ELF-1 (cell line): ENCODE results near the gene METTL5.
"Not testable (repeated sequence)": the region's sequence is repeated elsewhere in the genome, so short reads cannot be mapped to it uniquely, and the experiment has no call there.

ENCODE experiments used
- DNase-seq: peaks from one replicate; pipeline ENCODE4 v3.0.0-alpha.2; 2016; ENCODE audit warnings: low read depth, low spot score

The METTL5 gene

DNA sequence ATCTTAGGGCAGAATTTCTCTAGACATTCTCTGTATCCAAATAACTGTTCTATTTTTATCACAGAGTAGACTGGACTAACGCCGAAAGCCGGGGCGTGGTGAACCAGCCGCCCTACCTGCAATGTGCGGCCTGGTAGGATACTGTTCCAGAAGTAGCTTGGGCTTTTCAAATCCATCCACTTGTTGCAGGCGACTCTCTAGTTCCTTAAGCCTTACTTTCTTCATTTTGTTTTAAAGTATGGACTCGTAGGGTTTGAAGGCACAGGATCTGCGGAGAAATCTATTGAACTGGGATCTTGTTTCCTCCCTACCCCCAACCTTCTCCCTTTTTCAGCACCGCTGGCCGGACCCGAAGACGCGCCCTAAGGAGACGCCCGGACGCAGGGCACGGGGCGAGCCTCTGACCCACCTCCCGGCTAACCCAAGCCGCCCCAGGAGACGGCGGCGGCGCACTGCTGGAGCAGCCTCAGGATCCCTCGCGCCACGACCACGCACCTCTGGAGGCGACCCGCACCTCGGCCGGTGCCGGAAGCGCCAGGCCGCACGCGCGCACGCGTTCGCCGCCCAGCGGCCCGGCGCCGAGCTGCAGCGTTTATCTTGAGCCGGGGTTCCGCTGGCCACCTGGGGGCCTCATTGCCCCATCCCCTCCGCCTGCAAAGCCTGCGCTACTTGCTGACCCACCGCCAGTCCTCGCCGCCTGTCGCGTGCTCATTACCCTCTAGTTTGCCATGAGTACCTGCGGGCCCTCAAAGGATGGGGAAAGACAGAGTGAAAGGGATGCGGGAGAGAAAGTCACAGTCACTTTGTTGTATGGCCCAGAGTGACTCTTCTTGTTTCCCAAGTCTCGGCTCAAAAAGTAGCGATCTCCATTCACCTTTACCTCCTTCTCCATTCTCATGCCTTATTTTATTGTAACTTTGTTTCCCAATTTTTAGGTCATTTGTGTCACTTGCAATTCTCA, at the start of gene METTL5:
Gene METTL5, minus strand, starts transcription at position 533 of the 961 bp plus-strand sequence. Its CDS starts 308 bp downstream, at position 225.
- DNase-seq: peak; percentile 94

DNA sequence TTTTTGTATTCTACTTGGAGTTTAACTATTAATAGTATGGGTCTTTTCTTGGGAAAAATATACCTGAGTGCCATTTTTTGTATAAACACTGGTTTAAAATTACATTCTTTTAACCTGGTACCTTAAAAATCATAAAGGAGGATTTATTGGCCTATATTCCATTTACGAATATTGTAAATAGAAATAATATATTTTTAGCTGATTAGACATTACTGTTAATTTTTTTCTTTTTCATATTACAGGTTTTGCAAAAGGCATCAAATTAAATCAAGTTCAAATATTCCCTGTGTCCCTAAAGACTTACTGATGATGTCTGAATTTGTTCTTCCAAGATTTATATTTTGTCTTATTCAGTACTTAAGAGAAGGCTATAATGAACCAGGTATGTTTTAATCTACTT, 47.3 kb upstream of the METTL5 start:
- DNase-seq: no peak

DNA sequence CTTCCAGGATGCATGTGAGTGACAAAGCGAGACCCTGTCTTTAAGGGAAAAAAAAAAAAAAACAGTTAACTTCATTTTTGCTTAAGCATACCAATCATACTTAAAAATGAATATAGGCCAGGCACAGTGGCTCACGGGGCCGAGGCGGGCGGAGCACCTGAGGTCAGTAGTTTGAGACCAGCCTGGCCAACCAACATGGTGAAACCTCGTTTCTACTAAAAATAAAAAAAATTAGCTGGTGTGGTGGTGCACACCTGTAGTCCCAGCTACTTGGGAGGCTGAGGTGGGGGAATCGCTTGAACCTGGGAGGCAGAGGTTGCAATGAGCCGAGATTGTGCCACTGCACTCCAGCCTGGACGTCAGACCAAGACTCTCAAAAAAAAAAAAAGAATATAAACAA, 46.7 kb upstream of the METTL5 start:
- not testable (repeated sequence) for DNase-seq

DNA sequence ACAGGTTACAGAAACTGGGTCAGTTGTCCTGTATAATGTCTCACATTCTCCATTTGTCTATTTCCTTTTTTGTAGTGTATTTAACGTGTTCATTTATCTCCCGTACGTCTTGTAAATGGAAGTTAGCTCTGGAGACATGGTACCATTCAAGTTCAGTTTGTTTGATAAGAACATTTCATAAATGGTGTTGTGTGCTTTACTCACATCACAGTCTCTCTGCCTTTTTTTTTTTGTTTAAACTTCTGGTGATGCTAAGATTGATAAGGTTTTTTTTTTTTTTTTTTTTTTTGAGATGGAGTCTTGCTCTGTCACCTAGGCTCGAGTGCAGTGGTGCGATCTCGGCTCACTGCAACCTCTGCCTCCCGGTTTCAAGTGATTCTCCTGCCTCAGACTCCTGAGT, 44.2 kb upstream of the METTL5 start:
- no peak for DNase-seq

DNA sequence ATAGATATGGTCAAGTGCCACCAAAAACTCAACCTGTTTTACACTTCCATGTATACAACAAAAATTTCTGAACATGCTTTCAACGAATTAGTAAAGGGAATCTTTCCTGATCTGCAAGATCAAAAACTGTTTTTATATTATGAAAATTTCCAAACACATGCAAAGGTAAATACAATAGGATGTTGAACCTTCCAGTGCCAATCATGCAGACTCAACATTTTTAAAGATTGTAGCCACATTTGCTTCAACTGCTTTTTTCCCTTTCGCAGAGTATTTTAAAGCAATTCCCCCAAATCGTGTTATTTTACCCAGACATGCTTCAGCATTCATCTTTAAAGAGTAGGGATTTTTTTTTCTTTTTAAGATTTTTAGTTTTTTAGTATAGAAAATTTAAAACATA, 42.9 kb upstream of the METTL5 start:
- DNase-seq: no peak

DNA sequence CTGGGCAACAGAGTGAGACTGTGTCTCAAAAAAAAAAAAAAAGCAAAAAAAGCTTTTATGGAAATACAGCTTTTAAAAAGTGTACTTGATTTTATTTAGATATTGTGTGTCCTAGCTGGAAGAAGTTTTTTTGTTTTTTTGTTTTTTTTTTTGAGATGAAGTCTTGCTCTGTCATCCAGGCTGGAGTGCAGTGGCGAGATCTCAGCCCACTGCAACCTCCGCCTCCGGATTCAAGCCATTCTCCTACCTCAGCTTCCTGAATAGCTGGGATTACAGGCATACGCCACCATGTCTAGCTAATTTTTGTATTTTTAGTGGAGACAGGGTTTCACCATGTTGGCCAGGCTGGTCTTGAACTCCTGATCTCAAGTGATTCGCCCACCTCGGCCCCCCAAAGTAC, 41.5 kb upstream of the METTL5 start:
- not testable (repeated sequence) for DNase-seq

DNA sequence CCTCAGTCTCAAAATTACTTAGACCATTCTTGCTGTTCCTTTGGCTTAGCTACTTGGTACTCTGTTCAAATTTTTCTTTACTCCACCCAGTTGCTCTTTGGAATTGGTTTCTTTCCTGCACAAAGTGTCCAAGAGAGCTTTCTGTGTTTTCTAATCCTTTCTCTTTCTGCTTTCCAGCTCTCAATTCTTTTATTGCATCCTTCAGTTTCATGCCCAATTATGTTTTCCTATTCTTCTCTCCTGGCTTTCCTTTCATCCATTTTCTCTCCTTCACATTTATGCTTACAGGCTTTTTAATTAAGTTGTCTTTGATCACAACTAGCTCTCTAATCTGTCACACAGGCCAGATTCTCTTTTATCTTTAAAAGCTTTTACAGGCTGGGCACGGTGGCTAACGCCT, 40.8 kb upstream of the METTL5 start:
- no peak for DNase-seq

DNA sequence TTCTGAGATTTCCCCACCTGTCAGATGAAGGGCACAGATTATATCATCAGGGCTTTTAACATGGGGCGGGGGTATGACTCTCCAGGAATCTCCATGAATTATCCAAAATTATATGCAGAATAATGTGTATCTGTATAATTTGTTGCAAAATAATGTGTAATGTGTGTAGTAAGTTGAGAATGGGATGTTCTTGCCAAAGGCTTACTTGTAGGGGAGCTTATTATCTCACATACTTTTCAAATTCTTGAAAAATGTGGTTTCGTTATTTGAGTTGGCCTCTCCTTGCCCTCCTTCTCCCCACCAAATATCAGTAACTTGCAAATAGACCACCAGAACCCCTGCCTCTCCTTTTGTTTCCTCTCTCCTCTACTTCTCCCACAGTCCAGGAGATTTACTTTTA, 38.1 kb upstream of the METTL5 start:
- DNase-seq: no peak

DNA sequence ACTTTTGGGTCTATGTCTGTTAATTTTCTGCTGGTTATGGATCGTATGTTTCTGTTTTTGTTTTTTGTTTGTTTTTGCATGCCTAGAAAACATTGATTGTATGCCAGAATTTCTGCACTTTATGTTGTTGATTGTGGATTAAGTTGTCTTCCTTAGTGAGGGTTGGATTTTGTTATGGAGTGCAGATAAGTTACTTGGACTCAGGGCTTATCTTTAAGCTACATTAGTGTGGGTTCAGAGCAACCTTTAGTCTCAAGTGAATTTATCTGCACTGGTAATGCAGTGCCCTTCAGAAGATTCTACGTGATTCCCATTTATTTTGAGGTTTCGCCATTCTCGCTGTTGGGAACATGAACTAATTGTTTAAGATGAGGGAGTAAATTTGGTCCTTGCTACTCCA, 35.4 kb upstream of the METTL5 start:
- no peak for DNase-seq

DNA sequence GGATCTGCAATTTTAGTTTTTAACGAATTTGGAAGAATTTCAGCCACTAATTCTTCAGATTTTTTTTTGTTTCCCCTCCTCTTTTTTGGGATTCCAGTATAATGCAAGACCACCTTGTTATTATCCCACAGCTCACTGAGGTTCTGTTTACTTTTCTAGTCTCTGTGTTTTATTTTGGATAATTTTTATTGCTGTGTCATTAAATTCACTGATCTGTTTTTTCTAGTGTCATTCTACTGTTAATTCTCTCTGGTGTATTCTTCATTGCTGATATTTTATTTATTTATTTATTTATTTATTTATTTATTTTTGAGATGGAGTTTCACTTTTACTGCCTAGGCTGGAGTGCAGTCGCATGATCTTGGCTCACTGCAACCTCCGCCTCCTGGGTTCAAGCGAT, 34.7 kb upstream of the METTL5 start:
- no peak for DNase-seq

DNA sequence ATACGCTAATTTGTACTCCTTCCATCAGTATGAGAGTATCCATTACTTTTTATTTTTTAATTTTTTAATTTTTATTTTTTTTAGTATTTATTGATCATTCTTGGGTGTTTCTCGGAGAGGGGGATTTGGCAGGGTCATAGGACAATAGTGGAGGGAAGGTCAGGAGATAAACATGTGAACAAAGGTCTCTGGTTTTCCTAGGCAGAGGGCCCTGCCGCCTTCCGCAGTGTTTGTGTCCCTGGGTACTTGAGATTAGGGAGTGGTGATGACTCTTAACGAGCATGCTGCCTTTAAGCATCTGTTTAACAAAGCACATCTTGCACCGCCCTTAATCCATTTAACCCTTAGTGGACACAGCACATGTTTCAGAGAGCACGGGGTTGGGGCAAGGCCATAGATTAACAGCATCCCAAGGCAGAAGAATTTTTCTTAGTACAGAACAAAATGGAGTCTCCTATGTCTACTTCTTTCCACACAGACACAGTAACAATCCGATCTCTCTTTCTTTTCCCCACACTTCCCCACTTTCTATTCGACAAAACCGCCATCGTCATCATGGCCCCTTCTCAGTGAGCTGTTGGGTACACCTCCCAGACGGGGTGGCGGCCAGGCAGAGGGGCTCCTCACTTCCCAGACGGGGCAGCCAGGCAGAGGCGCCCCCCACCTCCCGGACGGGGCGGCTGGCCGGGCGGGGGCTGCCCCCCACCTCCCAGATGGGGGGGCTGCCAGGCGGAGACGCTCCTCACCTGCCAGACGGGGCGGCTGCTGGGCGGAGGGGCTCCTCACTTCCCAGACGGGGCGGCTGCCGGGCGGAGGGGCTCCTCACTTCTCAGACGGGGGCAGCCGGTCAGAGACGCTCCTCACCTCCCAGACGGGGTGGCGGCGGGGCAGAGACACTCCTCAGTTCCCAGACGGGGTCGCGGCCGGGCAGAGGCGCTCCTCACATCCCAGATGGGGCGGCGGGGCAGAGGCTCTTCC, 30.9 kb upstream of the METTL5 start:
- not testable (repeated sequence) for DNase-seq

DNA sequence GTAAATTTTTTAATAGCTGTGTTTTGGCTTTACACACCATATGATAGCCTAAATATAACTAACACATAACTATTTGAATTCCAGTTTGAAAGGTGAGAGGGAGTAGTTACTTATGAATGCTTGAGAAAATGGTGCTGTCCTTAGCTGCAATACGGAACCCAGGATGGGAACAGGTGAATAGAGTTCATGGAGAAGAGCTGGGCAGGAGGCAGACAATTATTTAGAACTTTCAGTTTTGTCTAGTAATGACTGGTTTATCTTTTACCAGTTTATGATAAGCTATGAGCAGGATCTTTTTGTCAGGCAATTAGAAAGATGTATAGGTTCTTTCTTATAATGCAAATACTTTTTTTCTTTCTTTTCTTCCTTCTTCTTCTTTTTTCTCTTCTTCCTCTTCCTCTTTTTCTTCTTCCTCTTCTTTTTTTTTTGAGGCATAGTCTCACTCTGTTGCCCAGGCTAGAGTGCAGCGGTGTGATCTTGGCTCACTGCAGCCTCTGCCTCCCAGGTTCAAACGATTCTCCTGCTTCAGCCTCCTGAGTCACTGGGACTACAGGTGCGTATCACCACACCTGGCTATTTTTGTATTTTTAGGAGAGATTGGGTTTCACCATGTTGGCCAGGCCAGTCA, 28.4 kb upstream of the METTL5 start:
- no peak for DNase-seq

DNA sequence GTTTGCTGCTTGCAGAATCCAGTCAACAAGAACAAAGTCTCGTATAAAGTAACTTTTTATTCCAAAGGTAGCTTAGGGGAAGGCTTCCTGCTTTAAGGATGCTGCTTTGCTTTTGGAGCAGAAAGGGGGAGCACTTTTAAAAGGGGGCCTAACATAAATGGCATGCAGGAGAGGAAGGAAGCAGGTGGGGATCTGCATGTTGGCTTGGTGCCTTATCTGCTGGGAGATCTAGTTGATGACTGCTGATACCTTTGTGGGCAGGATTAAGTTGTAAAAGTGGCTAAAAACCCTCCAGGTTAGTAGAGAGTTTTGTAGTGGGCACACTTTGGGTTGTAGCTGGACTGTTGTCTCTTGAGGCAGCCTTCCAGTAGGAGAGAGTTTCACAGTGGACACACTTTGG, 25.0 kb upstream of the METTL5 start:
- DNase-seq: no peak

DNA sequence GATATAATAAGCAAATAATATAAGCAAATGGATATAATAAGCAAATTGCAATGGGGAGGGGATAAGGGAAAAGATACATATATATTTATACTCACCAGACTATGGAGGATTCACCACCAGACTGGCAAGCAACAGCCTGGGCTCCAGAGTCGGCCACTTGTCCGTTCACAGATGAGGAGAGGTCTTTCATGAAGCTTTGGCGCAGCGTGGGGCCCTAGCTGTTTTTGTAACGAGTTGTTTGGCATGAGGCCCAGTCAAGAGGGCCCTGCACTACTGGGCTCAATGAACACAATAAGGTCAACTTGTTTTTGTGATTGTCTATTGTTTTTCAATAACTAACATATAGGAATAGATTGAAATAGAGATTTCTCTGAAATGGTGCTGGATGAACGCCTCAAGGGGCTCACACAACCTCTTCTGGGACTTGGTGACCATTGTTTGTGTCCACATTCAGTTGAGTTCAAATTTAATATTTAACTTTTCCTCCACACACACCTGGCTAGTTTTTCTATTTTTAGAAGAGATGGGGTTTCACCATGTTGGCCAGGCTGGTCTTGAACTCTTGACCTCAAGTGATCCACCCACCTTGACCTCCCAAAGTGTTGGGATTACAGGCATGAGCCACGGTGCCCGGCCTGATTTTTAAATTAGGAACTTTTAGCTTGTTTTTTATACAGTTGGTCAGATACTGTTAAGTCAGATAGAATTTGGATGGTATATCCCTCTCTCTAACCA, 24.4 kb upstream of the METTL5 start:
- not testable (repeated sequence) for DNase-seq

DNA sequence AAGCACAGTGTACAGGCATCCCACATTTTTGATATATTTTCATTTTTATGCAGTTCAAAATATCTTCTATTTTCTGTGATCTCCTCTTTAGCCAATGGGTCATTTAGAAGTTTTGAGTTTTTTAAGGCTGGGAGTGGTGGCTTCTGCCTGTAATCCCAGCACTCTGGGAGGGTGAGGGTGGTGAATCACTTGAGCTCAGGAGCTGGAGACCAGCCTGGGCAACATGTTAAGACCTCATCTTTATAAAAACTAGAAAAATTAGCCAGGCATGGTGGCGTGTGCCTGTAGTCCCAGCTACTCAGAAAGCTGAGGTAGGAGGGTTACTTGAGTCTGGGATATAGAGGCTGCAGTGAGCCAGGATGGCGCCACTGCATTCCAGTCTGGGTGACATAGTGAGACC, 20.3 kb upstream of the METTL5 start:
- DNase-seq: no peak

DNA sequence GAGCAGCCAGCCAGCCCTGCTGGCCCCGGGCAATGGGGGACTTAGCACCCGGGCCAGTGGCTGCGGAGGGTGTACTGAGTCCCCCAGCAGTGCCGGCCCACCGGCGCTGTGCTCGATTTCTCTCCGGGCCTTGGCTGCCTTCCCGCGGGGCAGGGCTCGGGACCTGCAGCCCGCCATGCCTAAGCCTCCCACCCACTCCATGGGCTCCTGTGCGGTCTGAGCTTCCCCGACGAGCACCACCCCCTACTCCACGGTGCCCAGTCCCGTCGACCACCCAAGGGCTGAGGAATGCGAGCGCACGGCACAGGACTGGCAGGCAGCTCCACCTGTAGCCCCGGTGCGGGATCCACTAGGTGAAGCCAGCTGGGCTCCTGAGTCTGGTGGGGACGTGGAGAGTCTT, 16.9 kb upstream of the METTL5 start:
- DNase-seq: not testable (repeated sequence)

DNA sequence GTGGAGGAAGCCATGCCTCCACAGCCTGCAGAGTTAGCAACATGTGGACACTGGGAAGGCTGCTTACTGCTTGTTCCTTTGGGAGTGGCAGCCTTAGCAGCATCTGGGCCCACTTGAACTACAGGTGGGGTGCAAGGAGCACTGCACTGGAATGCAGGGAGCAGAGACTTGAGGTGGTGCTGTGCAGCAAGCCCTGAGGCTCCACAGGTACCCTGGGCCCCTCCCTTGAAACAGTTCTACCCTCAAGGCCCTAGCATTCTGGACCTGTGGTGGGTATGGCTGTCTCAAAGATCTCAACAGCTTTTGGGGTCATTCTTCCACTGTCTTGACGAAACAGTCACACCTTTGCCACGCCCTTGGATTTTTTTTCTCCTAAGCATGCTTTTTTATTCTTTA, 16.0 kb upstream of the METTL5 start:
- DNase-seq: no peak

DNA sequence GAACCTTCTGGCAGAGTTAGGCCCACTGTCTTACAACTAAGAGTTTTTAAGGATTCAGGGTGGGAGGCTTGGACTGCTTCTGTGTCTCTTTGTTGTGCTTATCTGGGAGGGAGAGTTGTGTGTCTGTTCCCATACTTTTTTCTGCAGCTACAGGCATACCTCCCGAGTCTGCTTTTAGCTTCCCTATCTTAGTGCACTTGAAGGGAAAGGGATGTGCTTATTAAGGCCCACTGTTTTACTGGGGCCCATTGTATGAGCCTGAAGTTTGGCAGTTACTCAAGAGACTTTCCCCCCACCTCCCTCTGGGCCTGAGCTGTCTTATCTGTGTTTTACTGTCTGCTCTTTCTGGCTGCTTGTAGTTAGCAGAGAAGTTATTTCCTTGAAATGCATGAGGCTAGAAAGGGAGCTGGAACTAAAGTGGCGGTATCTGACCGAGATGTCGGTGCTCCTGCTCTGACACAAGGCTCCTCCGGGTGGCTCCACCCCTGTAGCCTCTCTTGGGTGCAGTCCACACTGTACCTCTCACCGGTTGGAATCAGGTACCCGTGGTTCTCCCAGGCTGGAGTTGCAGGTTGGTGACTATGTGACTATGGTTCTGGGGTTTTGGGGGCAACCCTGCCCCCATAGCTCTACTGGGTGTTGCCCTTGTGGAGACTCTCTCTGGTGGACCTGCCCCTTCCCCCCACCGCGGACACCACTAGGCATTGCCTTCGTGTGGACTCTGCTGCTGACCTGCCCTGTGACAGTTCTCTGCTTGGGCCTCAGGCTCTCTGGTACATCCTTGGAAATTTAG, 15.4 kb upstream of the METTL5 start:
- peak; percentile 50 for DNase-seq

DNA sequence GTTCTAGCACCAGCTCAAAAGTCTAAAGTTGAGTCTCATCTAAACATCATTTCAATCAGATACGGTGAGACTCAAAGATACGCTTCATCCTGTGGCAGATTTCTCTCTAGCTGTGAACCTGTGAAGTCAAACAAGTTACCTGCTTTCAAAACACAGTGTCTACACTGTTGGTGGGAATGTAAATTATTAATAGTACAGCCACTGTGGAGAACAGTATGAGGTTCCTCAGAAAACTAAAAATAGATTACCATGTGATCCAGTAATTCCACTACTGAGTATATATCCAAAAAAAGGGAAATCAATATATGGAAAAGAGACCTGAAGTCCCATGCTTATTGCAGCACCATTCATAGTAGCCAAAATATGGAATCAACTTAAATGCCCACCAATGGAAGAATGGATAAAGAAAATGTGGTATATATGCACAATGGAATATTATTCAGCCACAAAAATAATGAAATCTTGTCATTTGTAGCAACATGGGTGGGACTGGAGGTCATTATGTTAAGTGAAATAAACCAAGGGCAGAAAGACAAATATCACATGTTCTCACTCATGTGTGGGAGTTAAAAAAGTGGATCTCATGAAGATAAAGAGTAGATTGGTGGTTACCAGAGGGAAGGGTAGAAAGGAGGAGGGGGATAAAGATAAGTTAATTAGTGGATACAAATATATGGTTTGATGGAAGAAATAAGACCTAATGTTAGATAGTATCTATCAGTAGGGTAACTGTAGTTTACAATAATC, 14.2 kb upstream of the METTL5 start:
- no peak for DNase-seq

DNA sequence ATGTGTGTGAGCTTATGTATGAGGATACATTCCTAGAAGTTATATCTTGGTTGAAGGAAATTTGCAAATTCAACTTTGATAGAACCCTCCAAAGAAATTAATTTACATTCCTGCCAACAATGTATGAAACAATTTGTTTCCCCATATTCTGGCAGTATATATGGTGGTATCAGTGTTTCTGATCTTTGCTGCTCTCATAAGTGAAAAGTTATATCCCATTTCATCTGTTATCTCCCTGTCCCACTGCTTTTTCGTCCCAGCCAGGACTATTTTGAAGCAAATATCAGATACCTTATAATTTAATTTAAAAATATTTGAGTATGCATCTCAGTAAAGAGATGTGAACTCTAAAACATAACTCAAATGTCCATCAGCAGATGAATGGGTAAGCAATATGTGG, 9.7 kb upstream of the METTL5 start:
- DNase-seq: no peak
